Measurements from ENCODE around the gene SLC26A1.

DNA sequence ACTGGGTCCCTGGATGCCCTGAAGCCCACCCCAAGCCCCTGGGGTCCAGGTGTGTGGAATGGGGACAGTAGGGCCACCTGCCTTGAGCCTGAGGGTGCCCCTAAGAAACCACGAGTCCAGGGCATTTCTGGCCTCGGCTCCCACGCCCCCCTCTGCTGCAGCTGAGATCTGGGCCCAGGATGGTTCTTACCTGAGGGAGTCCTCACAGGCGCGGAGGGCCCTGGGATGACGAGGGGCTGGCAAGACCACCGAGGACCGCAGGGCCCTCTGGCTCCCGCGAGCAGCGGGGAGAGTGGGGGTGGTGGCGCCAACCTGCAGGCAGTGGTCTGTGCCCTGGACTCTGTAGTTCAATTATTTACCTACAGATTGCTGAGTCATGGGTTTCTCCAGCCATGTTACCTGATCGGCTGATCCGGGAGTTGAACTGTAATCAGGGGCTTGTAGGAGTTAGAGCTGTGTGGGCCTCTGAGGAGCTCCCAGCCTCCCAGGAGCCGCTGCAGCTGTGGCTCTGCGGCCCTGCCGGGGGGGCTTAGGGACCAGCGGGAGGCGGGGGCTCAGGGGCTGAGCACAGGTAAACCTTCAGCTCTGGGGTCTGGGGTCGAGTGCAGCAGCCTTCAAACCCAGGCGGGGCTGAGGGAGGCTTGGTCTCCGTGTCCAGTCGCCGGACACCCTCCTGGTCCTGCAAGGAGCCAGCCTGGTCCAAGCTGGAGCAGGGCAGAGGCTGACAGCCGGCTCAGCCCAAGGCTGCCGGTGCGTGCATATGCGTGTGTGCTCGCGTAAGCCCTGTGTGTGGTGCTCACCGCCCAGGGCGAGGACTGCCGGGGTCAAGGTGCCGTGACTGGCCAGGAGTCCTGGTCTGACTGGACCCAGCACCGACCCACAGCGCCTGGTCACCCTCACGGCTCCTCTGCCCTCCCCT is at the start of gene SLC26A1:
- TF ChIP-seq, protein P1, sequence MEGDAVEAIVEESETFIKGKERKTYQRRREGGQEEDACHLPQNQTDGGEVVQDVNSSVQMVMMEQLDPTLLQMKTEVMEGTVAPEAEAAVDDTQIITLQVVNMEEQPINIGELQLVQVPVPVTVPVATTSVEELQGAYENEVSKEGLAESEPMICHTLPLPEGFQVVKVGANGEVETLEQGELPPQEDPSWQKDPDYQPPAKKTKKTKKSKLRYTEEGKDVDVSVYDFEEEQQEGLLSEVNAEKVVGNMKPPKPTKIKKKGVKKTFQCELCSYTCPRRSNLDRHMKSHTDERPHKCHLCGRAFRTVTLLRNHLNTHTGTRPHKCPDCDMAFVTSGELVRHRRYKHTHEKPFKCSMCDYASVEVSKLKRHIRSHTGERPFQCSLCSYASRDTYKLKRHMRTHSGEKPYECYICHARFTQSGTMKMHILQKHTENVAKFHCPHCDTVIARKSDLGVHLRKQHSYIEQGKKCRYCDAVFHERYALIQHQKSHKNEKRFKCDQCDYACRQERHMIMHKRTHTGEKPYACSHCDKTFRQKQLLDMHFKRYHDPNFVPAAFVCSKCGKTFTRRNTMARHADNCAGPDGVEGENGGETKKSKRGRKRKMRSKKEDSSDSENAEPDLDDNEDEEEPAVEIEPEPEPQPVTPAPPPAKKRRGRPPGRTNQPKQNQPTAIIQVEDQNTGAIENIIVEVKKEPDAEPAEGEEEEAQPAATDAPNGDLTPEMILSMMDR (IDR thresholded peaks at IDR 0.05): no peak
- TF ChIP-seq POLR2AphosphoS5 (IDR thresholded peaks at IDR 0.05): no peak
- TF ChIP-seq EP300 (IDR thresholded peaks at IDR 0.05; ENCODE audit: low read depth): no peak

Data from transverse colon (tissue), 4 donors.